HCT116 (cell line): ENCODE measurements around the gene GBF1. TPM values are rescaled to one million over a fixed set of nuclear protein-coding genes. Genes with fewer than 3 reads are reported as not detected.
A peak's percentile ranks its signal among the peaks of the same experiment; 100 is the strongest.

Experiments used
- ATAC-seq: fragments of 200-7000 bp; cut with Tn5 transposase; 2 replicates; pipeline ENCODE4 v1.9.1; 2020; ENCODE audit warnings: mild to moderate bottlenecking, moderate library complexity
- BruUV-seq: library from RNA; stranded (reverse); fragments of 400-500 nt; replicated peaks from 2 replicates; lab custom pipeline; 2021; lab: Mats Ljungman, UMichigan
- CTCF ChIA-PET: fragments of 300-600 bp; sonication (Branson Sonifier 250); formaldehyde crosslinking; loops from one replicate; lab custom pipeline; 2021; ENCODE audit warnings: antibody characterized with exemption; lab: Charles Lee
- POLR2A ChIA-PET: fragments of 300-600, 350-600 bp; sonication (Branson Sonifier 250); formaldehyde crosslinking; loops from one replicate; lab custom pipeline; 2021; ENCODE audit warnings: antibody characterized with exemption; lab: Charles Lee
- RAD21 ChIA-PET, 2 experiments: fragments of 300-600 bp; sonication (Branson Sonifier 250); formaldehyde crosslinking; loops; one replicate each; lab custom pipeline; 2023; ENCODE audit warnings: low total read pairs in 2 of 2; ENCODE audit not compliant: uncharacterized antibody in 2 of 2, unreplicated experiment in 2 of 2, low non-redundant PET in 1 of 2; lab: Charles Lee
- DNase-seq: peaks from one replicate; pipeline ENCODE4 v3.0.0-alpha.2; 2010; ENCODE audit warnings: low read depth, low spot score
- H2AFZ ChIP-seq: fragments of 200-600 bp; shearing (Covaris generic), sonication (generic); 2 replicates; pipeline ENCODE4 v1.6.1; 2017; ENCODE audit warnings: low read depth, mixed run types, mixed read lengths, antibody characterized with exemption, low read length; ENCODE audit not compliant: poor library complexity, severe bottlenecking
- H3K27ac ChIP-seq: 2 replicates; pipeline ENCODE4 v1.5.1; 2012; ENCODE audit warnings: low read depth, low read length
- H3K27me3 ChIP-seq: fragments of 200-600 bp; sonication (generic); 2 replicates; pipeline ENCODE4 v1.6.1; 2016; ENCODE audit warnings: mixed run types, low read length, mixed read lengths; ENCODE audit not compliant: insufficient read depth
- H3K36me3 ChIP-seq, 2 experiments: fragments of 200-500 bp in 1 of 2; fragments of 200-600 bp in 1 of 2; sonication (Bioruptor generic) in 1 of 2; sonication (generic) in 1 of 2; 2 replicates each; pipeline versions ENCODE4 v1.5.1 to v1.6.1; 2014 to 2016; ENCODE audit warnings: low read length in 2 of 2, inconsistent platforms in 1 of 2, mixed read lengths in 1 of 2, mixed run types in 1 of 2; ENCODE audit not compliant: insufficient read depth in 2 of 2, control insufficient read depth in 1 of 2
- H3K4me1 ChIP-seq, 2 experiments: fragments of 200-600 bp in 1 of 2; sonication (generic) in 1 of 2; 2 replicates each; pipeline versions ENCODE4 v1.5.1 to v1.6.1; 2012 to 2017; ENCODE audit warnings: low read length in 2 of 2, inconsistent platforms in 1 of 2, mild to moderate bottlenecking in 1 of 2, mixed read lengths in 1 of 2, mixed run types in 1 of 2, moderate library complexity in 1 of 2; ENCODE audit not compliant: insufficient read depth in 2 of 2, control insufficient read depth in 1 of 2
- H3K4me2 ChIP-seq: fragments of 200-600 bp; sonication (generic); 2 replicates; pipeline ENCODE4 v1.6.1; 2017; ENCODE audit warnings: mixed run types, low read length, mixed read lengths
- H3K4me3 ChIP-seq, 2 experiments: fragments of 200-600 bp in 1 of 2; sonication (generic) in 1 of 2; replicated peaks in 1 of 2; 2 replicates each; pipeline ENCODE4 v1.5.1; 2011 to 2016; ENCODE audit warnings: low read length in 2 of 2, control low read depth in 1 of 2, low read depth in 1 of 2, mild to moderate bottlenecking in 1 of 2, mixed read lengths in 1 of 2, mixed run types in 1 of 2
- H3K79me2 ChIP-seq: fragments of 200-600 bp; sonication (generic); 2 replicates; pipeline ENCODE4 v1.6.1; 2017; ENCODE audit warnings: mild to moderate bottlenecking, mixed run types, low read length, moderate library complexity, mixed read lengths; ENCODE audit not compliant: insufficient read depth
- H3K9ac ChIP-seq: fragments of 200-600 bp; sonication (generic); 2 replicates; pipeline ENCODE4 v1.6.1; 2016; ENCODE audit warnings: low read length, mixed read lengths
- H3K9me2 ChIP-seq: fragments of 200-600 bp; sonication (generic), shearing (Covaris generic); 2 replicates; pipeline ENCODE4 v1.6.1; 2017; ENCODE audit warnings: mixed run types, mild to moderate bottlenecking, moderate library complexity; ENCODE audit not compliant: insufficient read depth
- H3K9me3 ChIP-seq, 2 experiments: fragments of 200-500 bp in 1 of 2; fragments of 200-600 bp in 1 of 2; sonication (Bioruptor generic) in 1 of 2; sonication (generic) in 1 of 2; 2 replicates each; pipeline ENCODE4 v1.6.1; 2014 to 2017; ENCODE audit warnings: low read length in 2 of 2, mixed read lengths in 2 of 2, inconsistent platforms in 1 of 2, low read depth in 1 of 2, mild to moderate bottlenecking in 1 of 2, mixed run types in 1 of 2, moderate library complexity in 1 of 2; ENCODE audit not compliant: control insufficient read depth in 1 of 2, insufficient read depth in 1 of 2
- H4K20me1 ChIP-seq: fragments of 200-600 bp; sonication (generic), shearing (Covaris generic); 2 replicates; pipeline ENCODE4 v1.6.1; 2017; ENCODE audit warnings: mixed run types, mild to moderate bottlenecking, moderate library complexity; ENCODE audit not compliant: insufficient read depth
- ATF3 ChIP-seq: IDR thresholded peaks from 2 replicates; pipeline ENCODE4 v1.6.1; 2012
- EGR1 ChIP-seq: IDR thresholded peaks from 2 replicates; pipeline ENCODE4 v1.6.1; 2012; ENCODE audit warnings: low read depth
- ELF1 ChIP-seq: IDR thresholded peaks from 2 replicates; pipeline ENCODE4 v1.6.1; 2012; ENCODE audit warnings: low read depth, borderline replicate concordance
- EZH2 ChIP-seq: fragments of 200-600 bp; sonication (generic); IDR thresholded peaks from 2 replicates; pipeline ENCODE4 v1.6.1; 2017; ENCODE audit warnings: antibody characterized with exemption, mixed run types
- EZH2phosphoT487 ChIP-seq: fragments of 200-600 bp; IDR thresholded peaks from 2 replicates; pipeline ENCODE4 v1.6.1; 2018; ENCODE audit warnings: antibody characterized with exemption, borderline replicate concordance
- FOSL1 ChIP-seq: IDR thresholded peaks from 2 replicates; pipeline ENCODE4 v1.6.1; 2012; ENCODE audit warnings: low read depth
- JUND ChIP-seq: IDR thresholded peaks from 2 replicates; pipeline ENCODE4 v1.6.1; 2012
- POLR2A ChIP-seq: IDR thresholded peaks from 2 replicates; pipeline ENCODE4 v1.7.0; 2011; ENCODE audit warnings: borderline replicate concordance; ENCODE audit not compliant: insufficient read depth, insufficient read length; ENCODE audit errors: extremely low read depth
- POLR2AphosphoS5 ChIP-seq: IDR thresholded peaks from 2 replicates; pipeline ENCODE4 v1.6.1; 2011; ENCODE audit warnings: mild to moderate bottlenecking, low read depth, low read length, moderate library complexity
- RAD21 ChIP-seq: IDR thresholded peaks from 2 replicates; pipeline ENCODE4 v1.6.1; 2012; ENCODE audit warnings: low read depth, mild to moderate bottlenecking
- REST ChIP-seq: IDR thresholded peaks from 2 replicates; pipeline ENCODE4 v1.6.1; 2012; ENCODE audit warnings: low read depth
- SP1 ChIP-seq: IDR thresholded peaks from 2 replicates; pipeline ENCODE4 v1.6.1; 2012; ENCODE audit warnings: low read depth
- YY1 ChIP-seq: IDR thresholded peaks from 2 replicates; pipeline ENCODE4 v1.6.1; 2011; ENCODE audit warnings: low read length, low read depth, moderate library complexity, mild to moderate bottlenecking; ENCODE audit not compliant: insufficient replicate concordance; ENCODE audit errors: extremely low read depth
- ZNF274 ChIP-seq: fragments of 200-500 bp; sonication (Bioruptor generic); IDR thresholded peaks from 2 replicates; pipeline ENCODE4 v1.6.1; 2014; ENCODE audit warnings: mild to moderate bottlenecking, low read depth, low read length, inconsistent platforms
- intact Hi-C: fragments of 100-400 bp; cut with micrococcal nuclease; formaldehyde crosslinking; loops from 2 replicates; pipeline ENCODE4 v1.10.0; 2022
- total RNA-seq: library from RNA; stranded (reverse); gene quantifications from one replicate; pipeline ENCODE4 v1.2.1, GENCODE V29; 2021; ENCODE audit not compliant: unreplicated experiment

Gene GBF1
- total RNA-seq, 1 experiment from 2014 or later: 58.9 TPM

- peaks cover 20 to 62% of the 10 kb centered on the region in 2 experiments for H3K4me1 ChIP-seq
- H3K4me3 ChIP-seq: peak within 1 kb of the TSS; percentile 75 to 92
- intact Hi-C loops: loop anchor here (2.0 kb wide), 4 partner anchors 55 to 227 kb away; partner anchors contain the start of gene C10orf95
- POLR2A ChIA-PET: interaction anchor here (0.9 to 2.8 kb wide), 7 partner anchors 9 to 226 kb away, joined by 3 to 14 read pairs (median 3); no protein-coding TSS in a partner anchor
- peak within 1 kb of the TSS; percentile 91 for H3K9ac ChIP-seq
- H3K4me2 ChIP-seq: peak within 1 kb of the TSS; percentile 99
- CTCF ChIA-PET: interaction anchor here (1.4 to 9.3 kb wide), 9 partner anchors 9 to 227 kb away, joined by 3 to 154 read pairs (median 22); partner anchors contain the start of genes ELOVL3 and FBXL15
- ATAC-seq: peak; percentile 35
- H3K36me3 ChIP-seq: peaks cover 6 to 20% of the 10 kb centered on the region in 2 experiments; a peak in 3 of 4 replicates
- peaks cover 13% of the 10 kb centered on the region; the same call in 1 of the 2 replicates for H3K79me2 ChIP-seq
- RAD21 ChIA-PET: interaction anchor here in 1 of 2 experiments (1.2 to 2.2 kb wide), 2 partner anchors 25 to 165 kb away, joined by 5 to 7 read pairs; partner anchors contain the start of gene FBXL15
- DNase-seq: peak; percentile 72
- BruUV-seq: no TSS peak
- H2AFZ ChIP-seq: no peak within 1 kb of the TSS
- no peaks in the 10 kb centered on the region for H4K20me1 ChIP-seq
- no peaks in the 10 kb centered on the region for H3K9me2 ChIP-seq
- TF ChIP-seq YY1: no peak
- peak; percentile 90 for TF ChIP-seq POLR2AphosphoS5
- H3K27ac ChIP-seq: peak within 1 kb of the TSS; percentile 77
- no peaks in the 10 kb centered on the region for H3K9me3 ChIP-seq
- no peaks in the 10 kb centered on the region for H3K27me3 ChIP-seq
These were observed 150.3 kb downstream of the GBF1 start, which contains the start of gene NFKB2 for GRCh38 chr10:102395400-102396316. TSS of gene NFKB2 (plus strand) at chr10:102395705. CDS start at chr10:102395960, 255 bp downstream.

- intact Hi-C loops: no loop called here
- H3K4me2 ChIP-seq: peak overlapping the region; percentile 99
- BruUV-seq: TSS peak; percentile 53
- no peak overlapping the region for H2AFZ ChIP-seq
- no peaks in the 10 kb centered on the region for H3K9me3 ChIP-seq
- H3K9me2 ChIP-seq: no peaks in the 10 kb centered on the region
- H3K27me3 ChIP-seq: no peaks in the 10 kb centered on the region
- peak overlapping the region; percentile 75 to 92 for H3K4me3 ChIP-seq
- POLR2A ChIA-PET: interaction anchor here (0.7 to 2.6 kb wide), 2 partner anchors 9 to 166 kb away, joined by 3 to 14 read pairs; no protein-coding TSS in a partner anchor
- H3K4me1 ChIP-seq: peaks cover 21 to 65% of the 10 kb centered on the region in 2 experiments
- ATAC-seq (no peak), DNase-seq (no peak)
- CTCF ChIA-PET: interaction anchor here (0.9 to 9.3 kb wide), 8 partner anchors 8 to 1527 kb away, joined by 3 to 154 read pairs (median 22); partner anchors contain the start of gene ELOVL3
- H3K9ac ChIP-seq: peak overlapping the region; percentile 91
- H4K20me1 ChIP-seq: no peaks in the 10 kb centered on the region
- H3K36me3 ChIP-seq: peaks cover 6 to 24% of the 10 kb centered on the region in 2 experiments; a peak in 3 of 4 replicates
- RAD21 ChIA-PET: no interaction called here
- H3K79me2 ChIP-seq: peaks cover 13% of the 10 kb centered on the region; the same call in 1 of the 2 replicates
- peak overlapping the region; percentile 77 for H3K27ac ChIP-seq
- TF ChIP-seq POLR2AphosphoS5 (no peak), EGR1 (no peak), EZH2phosphoT487 (no peak), REST (no peak), ATF3 (no peak), RAD21 (no peak), POLR2A (no peak), SP1 (no peak), ELF1 (no peak), ZNF274 (no peak), FOSL1 (no peak), JUND (no peak), EZH2 (no peak)
These were observed 151.0 kb downstream of the GBF1 start for GRCh38 chr10:102396317-102396650.
